OCI-LY7 (cell line): Measurements from ENCODE around the gene IL25.

Experiments used
- EZH2phosphoT487 ChIP-seq: fragments of 200-600 bp; sonication (generic); IDR thresholded peaks from 2 replicates; pipeline ENCODE4 v1.6.1; 2018; ENCODE audit warnings: low read depth, borderline replicate concordance, mild to moderate bottlenecking, mixed run types, antibody characterized with exemption, low read length, moderate library complexity, mixed read lengths
- TF ChIP-seq, protein P1 (sequence below): fragments of 200-600 bp; sonication (generic); conservative IDR thresholded peaks from 2 replicates; pipeline ENCODE4 v1.5.1; 2014; ENCODE audit warnings: mild to moderate bottlenecking, antibody characterized with exemption, low read length, moderate library complexity, mixed read lengths

DNA sequence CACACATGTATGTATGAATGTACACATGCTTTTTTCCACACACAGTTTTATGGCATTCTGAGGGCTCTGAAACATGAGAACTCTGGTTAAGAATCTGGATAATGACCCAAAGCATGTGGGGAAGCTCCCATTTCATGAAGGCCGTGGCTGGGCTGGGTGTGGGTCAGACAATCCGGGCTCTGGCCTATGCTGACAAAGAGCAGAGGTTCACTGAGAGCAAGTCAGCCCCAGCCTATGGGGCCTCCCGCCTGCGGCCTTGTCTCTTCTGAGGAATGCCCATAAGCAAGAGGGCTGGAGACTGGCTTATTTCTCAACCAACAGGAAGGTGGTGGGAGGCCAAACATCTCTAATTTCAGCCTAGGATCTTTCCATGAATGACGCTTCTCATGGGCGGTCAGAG, 27.0 kb downstream of the IL25 start:
- TF ChIP-seq, protein P1, sequence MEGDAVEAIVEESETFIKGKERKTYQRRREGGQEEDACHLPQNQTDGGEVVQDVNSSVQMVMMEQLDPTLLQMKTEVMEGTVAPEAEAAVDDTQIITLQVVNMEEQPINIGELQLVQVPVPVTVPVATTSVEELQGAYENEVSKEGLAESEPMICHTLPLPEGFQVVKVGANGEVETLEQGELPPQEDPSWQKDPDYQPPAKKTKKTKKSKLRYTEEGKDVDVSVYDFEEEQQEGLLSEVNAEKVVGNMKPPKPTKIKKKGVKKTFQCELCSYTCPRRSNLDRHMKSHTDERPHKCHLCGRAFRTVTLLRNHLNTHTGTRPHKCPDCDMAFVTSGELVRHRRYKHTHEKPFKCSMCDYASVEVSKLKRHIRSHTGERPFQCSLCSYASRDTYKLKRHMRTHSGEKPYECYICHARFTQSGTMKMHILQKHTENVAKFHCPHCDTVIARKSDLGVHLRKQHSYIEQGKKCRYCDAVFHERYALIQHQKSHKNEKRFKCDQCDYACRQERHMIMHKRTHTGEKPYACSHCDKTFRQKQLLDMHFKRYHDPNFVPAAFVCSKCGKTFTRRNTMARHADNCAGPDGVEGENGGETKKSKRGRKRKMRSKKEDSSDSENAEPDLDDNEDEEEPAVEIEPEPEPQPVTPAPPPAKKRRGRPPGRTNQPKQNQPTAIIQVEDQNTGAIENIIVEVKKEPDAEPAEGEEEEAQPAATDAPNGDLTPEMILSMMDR, result no peak
- TF ChIP-seq EZH2phosphoT487, result no peak
